Non-pigmented ciliary epithelial cell (primary cell): Measurements from ENCODE around the gene RHBDD1.
"Not testable (repeated sequence)": the region's sequence is repeated elsewhere in the genome, so short reads cannot be mapped to it uniquely, and the experiment has no call there.

ENCODE experiments used
- DNase-seq: peaks from one replicate; pipeline ENCODE4 v3.0.0-alpha.2; 2010; ENCODE audit warnings: low read depth

RHBDD1 gene

GRCh38 chr2:226799976-226800940 lies 35.6 kb upstream of the RHBDD1 start:
- no peak for DNase-seq

- no peak for DNase-seq
These were observed 34.7 kb upstream of the RHBDD1 start for GRCh38 chr2:226800941-226801784.

GRCh38 chr2:226802573-226802972 lies 33.3 kb upstream of the RHBDD1 start:
- no peak for DNase-seq

GRCh38 chr2:226803410-226803809 lies 32.4 kb upstream of the RHBDD1 start:
- DNase-seq = no peak

GRCh38 chr2:226813148-226813701 lies 22.6 kb upstream of the RHBDD1 start:
- no peak for DNase-seq

GRCh38 chr2:226818930-226819329 lies 16.9 kb upstream of the RHBDD1 start:
- DNase-seq = no peak

GRCh38 chr2:226825056-226825455 lies 10.8 kb upstream of the RHBDD1 start:
- no peak for DNase-seq

- DNase-seq = no peak
These were observed 7.7 kb upstream of the RHBDD1 start for GRCh38 chr2:226828191-226828590.

- DNase-seq = no peak
These were observed 5.9 kb upstream of the RHBDD1 start for GRCh38 chr2:226829721-226830631.

- DNase-seq = no peak
These were observed 4.6 kb upstream of the RHBDD1 start for GRCh38 chr2:226831266-226831665.

- no peak for DNase-seq
These were observed 3.8 kb upstream of the RHBDD1 start for GRCh38 chr2:226832061-226832460.

GRCh38 chr2:226834880-226835279 lies 974 bp upstream of the RHBDD1 start:
- not testable (repeated sequence) for DNase-seq

GRCh38 chr2:226835420-226835795 lies 446 bp upstream of the RHBDD1 start:
- no peak for DNase-seq

GRCh38 chr2:226836548-226836885 lies 663 bp downstream of the RHBDD1 start:
- no peak for DNase-seq

- no peak for DNase-seq
These were observed 1.5 kb downstream of the RHBDD1 start for GRCh38 chr2:226837334-226837733.

GRCh38 chr2:226837787-226838603 lies 2.1 kb downstream of the RHBDD1 start:
- no peak for DNase-seq

GRCh38 chr2:226838722-226839121 lies 2.9 kb downstream of the RHBDD1 start:
- no peak for DNase-seq

- no peak for DNase-seq
These were observed 3.3 kb downstream of the RHBDD1 start for GRCh38 chr2:226839161-226839560.

GRCh38 chr2:226839951-226840350 lies 4.1 kb downstream of the RHBDD1 start:
- DNase-seq = no peak

GRCh38 chr2:226843001-226843400 lies 7.1 kb downstream of the RHBDD1 start:
- DNase-seq = not testable (repeated sequence)
